ENCODE results near the gene ABCC6. TPM values are rescaled to one million over a fixed set of nuclear protein-coding genes. Genes with fewer than 3 reads are reported as not detected.

ABCC6 gene
- total and polyA plus RNA-seq, 8 donors = 12.4 to 44.0 (median 16.2) TPM

GRCh38 chr16:16127469-16128116 lies 95.7 kb downstream of the ABCC6 start:
- DNase-seq = peak in 3 of 4 donors; percentile 47 to 66 (median 55)
- peak; percentile 72 to 89 for TF ChIP-seq CTCF (IDR thresholded peaks at IDR 0.05)
- Histone ChIP-seq H3K9me3 (peaks cover 0 to 11% of the 10 kb centered on the region in 2 donors), H3K4me1 (no peaks in the 10 kb centered on the region), H3K4me3 (no peak overlapping the region), H3K27me3 (no peaks in the 10 kb centered on the region), H3K36me3 (peaks cover 0 to 87% of the 10 kb centered on the region in 2 donors), H3K27ac (no peak overlapping the region)
- intact Hi-C loops (cut with DNase I) = loop anchor here in 1 of 2 donors (10.0 kb wide), 1 partner anchor 253 kb away; no protein-coding TSS in a partner anchor
- ATAC-seq = peak; percentile 97

GRCh38 chr16:16126896-16127295 lies 96.4 kb downstream of the ABCC6 start:
- H3K36me3 ChIP-seq = peaks cover 0 to 87% of the 10 kb centered on the region in 2 donors
- intact Hi-C loops (cut with DNase I) = loop anchor here in 1 of 2 donors (10.0 kb wide), 1 partner anchor 252 kb away; no protein-coding TSS in a partner anchor
- no peaks in the 10 kb centered on the region for H3K4me1 ChIP-seq
- H3K9me3 ChIP-seq = peaks cover 0 to 11% of the 10 kb centered on the region in 2 donors
- ATAC-seq (no peak), DNase-seq (no peak)
- H3K27me3 ChIP-seq = no peaks in the 10 kb centered on the region
- H3K4me3 ChIP-seq = no peak overlapping the region
- TF ChIP-seq CTCF (IDR thresholded peaks at IDR 0.05) = no peak
- H3K27ac ChIP-seq = no peak overlapping the region

- Histone ChIP-seq H3K9me3 (peaks cover 0 to 11% of the 10 kb centered on the region in 2 donors), H3K27me3 (no peaks in the 10 kb centered on the region), H3K36me3 (peaks cover 0 to 81% of the 10 kb centered on the region in 2 donors), H3K4me3 (no peak overlapping the region), H3K4me1 (no peaks in the 10 kb centered on the region), H3K27ac (no peak overlapping the region)
- no peak for TF ChIP-seq CTCF (IDR thresholded peaks at IDR 0.05)
- intact Hi-C loops (cut with DNase I) = loop anchor here in 1 of 2 donors (10.0 kb wide), 1 partner anchor 250 kb away; no protein-coding TSS in a partner anchor
- DNase-seq (no peak), ATAC-seq (no peak)
These were observed 98.3 kb downstream of the ABCC6 start for GRCh38 chr16:16124974-16125373.

GRCh38 chr16:16124438-16124837 lies 98.9 kb downstream of the ABCC6 start:
- Histone ChIP-seq H3K9me3 (peaks cover 0 to 11% of the 10 kb centered on the region in 2 donors), H3K27ac (no peak overlapping the region), H3K4me3 (no peak overlapping the region), H3K27me3 (no peaks in the 10 kb centered on the region), H3K4me1 (no peaks in the 10 kb centered on the region), H3K36me3 (peaks cover 0 to 81% of the 10 kb centered on the region in 2 donors)
- no peak for DNase-seq
- intact Hi-C loops (cut with DNase I) = loop anchor here in 1 of 2 donors (10.0 kb wide), 1 partner anchor 250 kb away; no protein-coding TSS in a partner anchor
- TF ChIP-seq CTCF (IDR thresholded peaks at IDR 0.05) = no peak
- no peak for ATAC-seq

GRCh38 chr16:16122264-16122663 lies 101.0 kb downstream of the ABCC6 start:
- H3K4me1 ChIP-seq = no peaks in the 10 kb centered on the region
- ATAC-seq (no peak), DNase-seq (no peak)
- peaks cover 0 to 82% of the 10 kb centered on the region in 2 donors for H3K36me3 ChIP-seq
- TF ChIP-seq CTCF (IDR thresholded peaks at IDR 0.05) = no peak
- H3K4me3 ChIP-seq = no peak overlapping the region
- H3K27me3 ChIP-seq = no peaks in the 10 kb centered on the region
- intact Hi-C loops (cut with DNase I) = loop anchor here in 1 of 2 donors (10.0 kb wide), 1 partner anchor 247 kb away; no protein-coding TSS in a partner anchor
- H3K9me3 ChIP-seq = peaks cover 0 to 20% of the 10 kb centered on the region in 2 donors
- H3K27ac ChIP-seq = no peak overlapping the region

All from left lung (tissue), 10 donors.